HG03439 (cell line): ENCODE measurements around the gene ARL17B.
"Not testable (repeated sequence)": the region's sequence is repeated elsewhere in the genome, so short reads cannot be mapped to it uniquely, and the experiment has no call there.

Source experiments
- ATAC-seq: cut with Tn5 transposase; IDR thresholded peaks from one replicate; pipeline ENCODE4 v1.9.1; 2021; ENCODE audit warnings: mild to moderate bottlenecking, moderate library complexity; ENCODE audit not compliant: unreplicated experiment

ARL17B gene

GRCh38 chr17:46290906-46291546, 70.5 kb downstream of the ARL17B start:
- ATAC-seq, result peak; percentile 83

- not testable (repeated sequence) for ATAC-seq
Measured at GRCh38 chr17:46287587-46287986, 74.0 kb downstream of the ARL17B start.

GRCh38 chr17:46286764-46287221, 74.8 kb downstream of the ARL17B start:
- not testable (repeated sequence) for ATAC-seq

GRCh38 chr17:46285500-46285899, 76.1 kb downstream of the ARL17B start:
- ATAC-seq, result not testable (repeated sequence)

- ATAC-seq, result not testable (repeated sequence)
Measured at GRCh38 chr17:46284467-46284866, 77.1 kb downstream of the ARL17B start.

- not testable (repeated sequence) for ATAC-seq
Measured at GRCh38 chr17:46282635-46283034, 78.9 kb downstream of the ARL17B start.

GRCh38 chr17:46281336-46281735, 80.2 kb downstream of the ARL17B start:
- not testable (repeated sequence) for ATAC-seq

GRCh38 chr17:46276728-46277479, 84.7 kb downstream of the ARL17B start:
- ATAC-seq, result not testable (repeated sequence)

- no peak for ATAC-seq
Measured at GRCh38 chr17:46274238-46274637, 87.3 kb downstream of the ARL17B start.

- ATAC-seq, result no peak
Measured at GRCh38 chr17:46273541-46274236, 87.9 kb downstream of the ARL17B start.

GRCh38 chr17:46270032-46270431, 91.5 kb downstream of the ARL17B start:
- ATAC-seq, result no peak

- peak; percentile 75 for ATAC-seq
Measured at GRCh38 chr17:46266656-46267544, 94.7 kb downstream of the ARL17B start.

- peak; percentile 10 for ATAC-seq
Measured at GRCh38 chr17:46266063-46266655, 95.4 kb downstream of the ARL17B start.

- no peak for ATAC-seq
Measured at GRCh38 chr17:46264456-46265198, 96.9 kb downstream of the ARL17B start.

GRCh38 chr17:46262271-46262670, 99.3 kb downstream of the ARL17B start:
- ATAC-seq, result no peak

- ATAC-seq, result not testable (repeated sequence)
Measured at GRCh38 chr17:46259845-46260661, 101.5 kb downstream of the ARL17B start.

- not testable (repeated sequence) for ATAC-seq
Measured at GRCh38 chr17:46256369-46256768, 105.2 kb downstream of the ARL17B start.

GRCh38 chr17:46254215-46254614, 107.4 kb downstream of the ARL17B start:
- ATAC-seq, result not testable (repeated sequence)

- ATAC-seq, result not testable (repeated sequence)
Measured at GRCh38 chr17:46253722-46254121, 107.8 kb downstream of the ARL17B start.
